GM18858 (cell line): ENCODE measurements around the gene KCNJ15.

Source experiments
- ATAC-seq: cut with Tn5 transposase; IDR thresholded peaks from one replicate; pipeline ENCODE4 v1.9.1; 2021; ENCODE audit not compliant: unreplicated experiment

Gene KCNJ15

DNA sequence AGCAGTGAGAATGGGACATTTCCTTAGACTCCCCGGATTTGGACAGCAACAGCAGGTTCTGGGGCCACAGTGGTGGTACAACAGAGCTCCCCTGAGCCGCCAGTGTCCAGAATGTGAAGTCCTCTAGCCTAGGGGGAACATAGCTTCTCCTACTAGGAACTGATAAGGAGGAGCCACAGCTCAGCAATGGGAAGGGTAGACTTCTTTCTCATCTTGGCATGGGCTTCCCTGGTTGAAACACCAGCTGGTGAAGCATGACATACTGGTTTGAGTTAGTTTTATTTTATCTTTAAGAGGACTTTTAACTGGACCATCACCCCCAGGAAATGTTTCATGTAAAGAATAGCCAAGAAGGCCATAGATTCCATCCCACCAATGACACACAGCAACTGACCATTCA, 68.4 kb downstream of the KCNJ15 start:
- no peak for ATAC-seq

DNA sequence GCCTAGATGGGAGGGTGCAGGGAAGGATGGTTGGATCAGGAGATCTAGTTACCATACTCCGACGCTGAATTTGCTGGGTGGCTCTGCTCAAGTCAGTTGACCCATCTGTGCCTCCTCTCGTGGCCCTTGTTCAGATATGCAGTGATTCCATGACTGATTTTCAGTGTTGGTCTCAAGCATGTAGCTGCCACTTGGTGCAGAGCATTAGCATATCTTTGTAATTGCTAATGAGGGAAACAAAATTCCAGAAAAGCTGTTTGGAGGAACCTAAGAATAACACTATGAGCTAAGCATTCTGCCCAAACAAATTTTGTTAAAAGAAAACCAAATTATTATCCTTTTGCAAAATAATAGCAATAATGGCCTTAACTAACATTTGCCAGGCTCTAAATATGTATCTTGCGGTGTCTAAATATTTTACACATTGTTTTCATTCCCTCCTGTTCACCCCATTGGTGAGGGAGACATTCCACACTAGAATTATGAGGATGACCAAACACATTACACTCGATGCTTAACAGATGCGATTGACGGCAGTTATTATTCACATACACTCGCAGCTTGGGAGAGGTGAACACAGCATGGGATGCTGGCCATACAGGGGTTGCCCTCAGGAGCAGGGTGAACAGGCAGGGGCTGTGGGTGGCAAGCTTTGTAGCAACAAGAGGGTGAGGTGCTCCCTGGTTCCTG, 69.1 kb downstream of the KCNJ15 start:
- no peak for ATAC-seq

DNA sequence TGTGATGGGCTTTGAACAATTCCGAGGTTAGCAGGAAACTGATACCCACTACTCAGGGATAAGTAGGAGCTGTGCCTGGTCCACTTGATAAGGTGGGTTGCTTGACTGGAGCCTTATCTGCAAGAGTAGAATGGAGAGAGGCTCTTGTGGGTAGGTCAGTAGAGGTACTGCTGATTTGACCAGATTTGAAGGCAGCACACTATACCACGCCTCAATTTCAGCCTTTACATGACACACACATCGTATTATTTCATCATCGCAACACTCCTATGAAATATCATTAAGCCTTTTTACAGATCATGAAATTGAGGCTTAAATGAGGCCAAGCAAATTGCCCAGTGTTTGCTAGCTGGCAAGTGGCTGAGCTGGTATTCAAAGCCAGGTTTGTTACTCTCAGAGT, 69.6 kb downstream of the KCNJ15 start:
- ATAC-seq: no peak

- ATAC-seq: no peak
These were observed 70.1 kb downstream of the KCNJ15 start for GRCh38 chr21:38326899-38327298.

GRCh38 chr21:38327984-38328383, 71.2 kb downstream of the KCNJ15 start:
- ATAC-seq: no peak

GRCh38 chr21:38329162-38329561, 72.4 kb downstream of the KCNJ15 start:
- no peak for ATAC-seq

DNA sequence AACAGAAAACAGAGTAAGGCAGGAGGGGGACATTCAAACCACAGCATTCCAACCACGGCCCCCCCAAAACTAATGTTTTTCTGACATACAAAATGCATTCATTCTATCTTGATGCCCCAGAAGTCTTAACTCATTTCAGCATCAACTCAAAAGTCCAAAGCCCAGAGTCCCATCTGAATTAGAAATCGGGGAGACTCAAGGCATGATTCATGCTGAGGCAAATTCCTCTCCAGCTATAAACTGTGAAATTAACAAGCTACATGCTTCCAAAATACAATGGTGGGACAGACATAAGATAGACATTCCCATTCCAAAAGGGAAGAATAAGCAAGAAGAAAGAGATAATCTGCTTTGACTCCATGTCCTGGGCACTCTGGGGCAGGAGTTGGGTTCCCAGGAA, 73.9 kb downstream of the KCNJ15 start:
- ATAC-seq: no peak

DNA sequence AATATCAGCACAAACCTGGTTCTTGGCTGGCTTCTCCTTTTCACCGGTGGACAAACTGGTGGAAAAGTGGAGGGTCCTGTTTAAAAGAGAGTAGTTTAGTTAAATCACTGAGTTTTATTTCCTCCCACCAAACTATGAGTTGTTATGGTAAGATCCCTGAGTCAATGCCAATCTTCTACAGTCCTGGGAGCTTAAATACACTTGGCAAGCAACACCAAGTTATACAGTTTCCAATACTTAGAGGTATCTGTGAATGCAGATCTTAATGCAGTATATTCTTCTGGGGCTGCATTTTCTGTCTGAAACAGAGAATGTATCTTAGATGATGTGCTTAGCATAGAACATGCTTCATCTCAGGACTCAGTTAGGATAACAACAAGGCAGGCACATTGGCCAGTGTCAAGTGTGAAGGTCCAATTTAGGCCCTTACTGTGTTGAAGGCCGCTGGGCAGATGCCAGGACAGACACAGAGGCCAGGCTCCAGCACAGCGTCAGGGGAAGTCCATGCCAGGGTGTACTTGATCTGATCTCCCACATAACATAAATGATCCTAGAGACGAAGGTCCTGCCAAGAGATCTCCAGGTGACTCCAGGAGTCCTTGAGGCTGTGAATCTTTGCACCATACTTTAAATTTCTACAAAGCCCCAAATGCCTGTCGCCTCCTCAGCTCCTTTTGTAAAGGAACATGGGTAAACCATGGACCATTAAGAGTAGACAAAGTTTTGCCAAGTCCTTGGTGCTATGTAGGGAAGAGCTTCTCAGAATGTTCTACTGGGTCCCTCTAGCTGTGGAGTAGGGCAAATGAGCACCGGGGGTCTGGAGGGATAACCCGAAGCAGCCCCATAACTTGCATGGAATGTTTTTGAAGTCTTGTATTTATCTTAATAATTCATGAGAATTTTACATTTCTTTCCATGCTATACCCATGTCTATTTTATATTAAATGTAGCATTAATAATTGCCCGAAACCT, 76.8 kb downstream of the KCNJ15 start:
- ATAC-seq: no peak

- ATAC-seq: no peak
These were observed 78.1 kb downstream of the KCNJ15 start for GRCh38 chr21:38334866-38335265.

GRCh38 chr21:38337793-38338192, 81.0 kb downstream of the KCNJ15 start:
- ATAC-seq: no peak

GRCh38 chr21:38340131-38340530, 83.3 kb downstream of the KCNJ15 start:
- no peak for ATAC-seq

DNA sequence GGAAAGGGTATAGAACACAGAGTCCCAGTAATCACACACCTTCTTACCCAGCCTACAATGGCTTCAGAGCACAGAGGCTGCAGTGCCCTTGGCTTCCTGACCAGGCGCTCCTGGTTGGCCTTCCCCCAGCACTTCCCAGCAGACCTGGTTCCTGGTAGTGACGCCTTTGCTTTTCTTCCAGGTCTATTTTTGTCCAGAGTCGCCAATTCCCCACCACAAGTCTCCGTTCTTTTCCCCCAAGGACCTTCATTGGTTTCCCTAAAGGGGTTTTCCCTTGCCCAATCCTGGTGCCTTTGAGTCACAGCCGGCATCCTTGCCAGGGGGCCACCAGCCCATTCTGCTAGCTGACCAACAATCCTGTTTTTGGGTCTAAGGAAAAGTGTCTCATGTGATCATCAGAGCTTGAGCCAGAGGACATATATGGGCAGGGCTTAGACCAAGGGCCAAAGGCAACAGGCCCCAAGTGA, 84.8 kb downstream of the KCNJ15 start:
- ATAC-seq: no peak

- no peak for ATAC-seq
These were observed 85.9 kb downstream of the KCNJ15 start for GRCh38 chr21:38342739-38343138.

DNA sequence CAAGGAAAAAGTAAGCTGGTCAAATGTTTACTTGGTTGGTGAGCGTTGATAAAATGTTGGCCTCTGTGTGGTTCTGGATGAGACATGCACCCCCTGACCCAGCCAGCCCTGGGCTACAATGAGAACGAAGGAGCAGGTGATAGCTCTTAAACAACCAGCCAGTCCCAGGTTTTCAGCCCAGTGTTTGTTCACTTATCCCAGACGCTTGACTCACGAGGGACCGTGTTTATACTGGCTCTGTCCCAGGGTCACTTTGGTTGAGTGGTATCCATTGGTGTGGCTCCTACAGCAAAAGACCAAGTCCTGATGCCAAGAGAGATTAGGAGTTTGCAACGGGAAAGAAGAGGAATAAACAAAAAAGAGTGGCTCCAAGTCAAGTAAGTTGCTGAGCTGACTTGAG, 86.9 kb downstream of the KCNJ15 start:
- no peak for ATAC-seq

GRCh38 chr21:38346286-38346685, 89.5 kb downstream of the KCNJ15 start:
- ATAC-seq: no peak

DNA sequence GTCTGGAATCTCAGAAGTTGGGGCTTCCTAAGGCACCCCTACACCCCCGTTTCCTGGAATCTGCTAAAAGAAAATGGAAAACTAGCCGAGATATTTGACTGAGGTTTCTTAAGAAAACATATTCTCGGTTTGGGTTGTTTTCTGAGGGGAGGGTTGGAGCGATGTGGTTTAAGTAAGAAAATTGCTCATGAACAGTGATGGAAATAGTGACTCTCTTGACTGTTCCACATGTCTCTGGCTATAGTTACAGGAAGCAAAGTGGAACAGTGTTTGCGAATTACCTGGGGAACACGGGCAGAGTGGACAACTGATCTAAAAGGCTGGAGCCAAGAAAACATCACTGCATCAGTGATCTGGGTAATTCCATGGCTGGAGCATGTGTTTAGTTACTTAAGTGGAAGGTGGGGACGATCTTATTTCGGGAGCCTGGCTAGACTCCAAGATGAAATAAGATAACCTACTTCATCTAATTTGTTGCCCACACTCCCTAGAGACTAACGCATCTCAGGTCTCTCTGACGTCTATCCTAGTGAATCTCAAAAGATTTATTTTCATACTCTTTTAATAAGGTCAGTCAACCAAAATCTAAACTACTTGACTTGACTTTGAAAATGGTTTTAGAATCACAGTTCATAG, 92.4 kb downstream of the KCNJ15 start:
- ATAC-seq: no peak

DNA sequence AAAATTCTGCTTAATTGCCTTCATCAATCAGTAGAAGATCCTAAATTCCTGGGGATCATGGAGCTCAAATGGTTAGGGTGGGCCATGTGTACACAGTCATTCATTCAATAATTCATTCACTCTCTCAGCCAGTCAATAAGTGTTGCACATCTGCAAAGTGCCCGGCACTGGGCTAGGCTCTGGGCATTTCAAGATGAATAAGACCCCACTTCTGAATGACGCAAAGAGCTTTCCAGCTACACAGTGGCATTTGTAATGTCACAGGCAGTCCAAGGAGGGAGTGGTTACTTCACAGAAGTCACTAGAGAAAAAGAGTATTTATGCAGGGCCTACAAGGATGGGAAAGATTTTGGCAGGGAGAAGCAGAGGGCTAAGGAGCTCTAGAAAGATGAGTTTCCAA, 93.2 kb downstream of the KCNJ15 start:
- ATAC-seq: no peak

GRCh38 chr21:38350684-38351083, 93.9 kb downstream of the KCNJ15 start:
- no peak for ATAC-seq

DNA sequence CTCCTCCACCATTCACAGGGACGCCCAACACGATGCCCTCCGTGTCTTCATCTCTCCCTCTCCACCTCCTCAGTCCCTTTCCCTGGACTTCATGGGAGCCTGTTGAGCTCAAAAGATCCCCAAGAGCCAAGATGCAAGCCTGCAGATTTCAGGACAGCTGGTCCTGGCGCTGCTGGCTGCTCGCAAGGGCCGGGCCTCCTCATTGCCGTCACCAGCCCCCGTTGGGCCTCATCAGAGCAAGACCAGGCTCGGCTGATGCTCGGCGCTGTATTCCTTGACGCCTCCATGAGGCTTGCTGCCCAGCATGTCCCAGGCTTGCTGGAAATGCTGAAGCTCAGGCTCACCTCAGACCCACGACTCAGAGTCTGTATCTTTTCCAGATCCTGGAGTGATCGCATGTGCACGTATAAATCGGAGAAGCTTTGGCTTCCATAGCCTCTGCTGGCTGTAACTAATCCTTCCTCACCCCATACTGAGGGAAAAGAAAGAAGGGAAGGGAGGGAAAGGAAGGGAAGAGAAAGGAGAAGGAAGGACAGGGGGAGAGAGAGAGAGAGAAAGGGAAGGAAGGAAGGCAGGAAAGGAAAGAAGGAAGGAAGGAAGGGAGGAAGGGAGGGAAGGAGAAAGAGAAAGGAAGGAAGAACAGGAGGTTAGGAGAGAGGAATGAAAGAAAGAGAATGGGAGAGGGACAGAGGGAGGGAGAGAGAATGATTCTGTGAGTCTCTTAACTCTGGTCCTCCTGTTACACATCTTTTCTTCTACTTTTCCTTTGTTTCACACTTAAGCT, 94.6 kb downstream of the KCNJ15 start:
- no peak for ATAC-seq

GRCh38 chr21:38351961-38352521, 95.2 kb downstream of the KCNJ15 start:
- no peak for ATAC-seq
